Left renal cortex interstitium (tissue), 4 donors: Measurements from ENCODE around the gene QDPR. TPM values are rescaled to one million over a fixed set of nuclear protein-coding genes. Genes with fewer than 3 reads are reported as not detected.

ENCODE experiments used
- DNase-seq, 4 donors: peaks; one replicate each; pipeline ENCODE4 v3.0.0-alpha.2; 2013; ENCODE audit warnings: low read depth in 4 of 4, low spot score in 2 of 4, missing footprints in 1 of 4
- polyA plus RNA-seq, 4 donors: library from polyadenylated mRNA; unstranded; fragments of 120-200 nt; gene quantifications; one replicate each; pipeline ENCODE4 v1.2.1, GENCODE V29; 2013; ENCODE audit not compliant: insufficient read length in 4 of 4

Gene QDPR
- polyA plus RNA-seq, 4 donors: 46.1 to 68.1 (median 67.4) TPM

- no peak for DNase-seq
Observed at GRCh38 chr4:17531538-17532285, 19.8 kb upstream of the QDPR start.

- no peak for DNase-seq
Observed at GRCh38 chr4:17528551-17529165, 16.8 kb upstream of the QDPR start.

GRCh38 chr4:17526695-17527477 lies 15.0 kb upstream of the QDPR start:
- DNase-seq: no peak

GRCh38 chr4:17523662-17524061 lies 11.8 kb upstream of the QDPR start:
- DNase-seq: no peak

GRCh38 chr4:17521595-17521994 lies 9.7 kb upstream of the QDPR start:
- DNase-seq: no peak

GRCh38 chr4:17517664-17518063 lies 5.8 kb upstream of the QDPR start:
- DNase-seq: no peak

- DNase-seq: no peak
Observed at GRCh38 chr4:17516980-17517379, 5.1 kb upstream of the QDPR start.

- no peak for DNase-seq
Observed at GRCh38 chr4:17515445-17516407, 3.8 kb upstream of the QDPR start.

- no peak for DNase-seq
Observed at GRCh38 chr4:17514865-17515264, 3.0 kb upstream of the QDPR start, which contains the start of gene CLRN2. TSS of gene CLRN2 (plus strand) at chr4:17515165. CDS start at chr4:17515267, 102 bp downstream.

- no peak for DNase-seq
Observed at GRCh38 chr4:17512973-17513665, 1.2 kb upstream of the QDPR start.

- no peak for DNase-seq
Observed at GRCh38 chr4:17511509-17511949, 361 bp downstream of the QDPR start.

GRCh38 chr4:17511051-17511450 lies 839 bp downstream of the QDPR start:
- DNase-seq: no peak

- no peak for DNase-seq
Observed at GRCh38 chr4:17510582-17510981, 1.3 kb downstream of the QDPR start.

- no peak for DNase-seq
Observed at GRCh38 chr4:17504081-17504480, 7.8 kb downstream of the QDPR start.

- DNase-seq: no peak
Observed at GRCh38 chr4:17502756-17503155, 9.1 kb downstream of the QDPR start.

- DNase-seq: no peak
Observed at GRCh38 chr4:17500574-17500973, 11.3 kb downstream of the QDPR start.

- DNase-seq: no peak
Observed at GRCh38 chr4:17497890-17498523, 13.9 kb downstream of the QDPR start.

- DNase-seq: no peak
Observed at GRCh38 chr4:17494258-17495190, 17.4 kb downstream of the QDPR start.
